ENCODE results near the gene TREM1.
"Not testable (repeated sequence)": the region's sequence is repeated elsewhere in the genome, so short reads cannot be mapped to it uniquely, and the experiment has no call there.

Gene TREM1

GRCh38 chr6:41258196-41258493, 28.3 kb downstream of the TREM1 start:
- no peak for DNase-seq (ENCODE audit: low read depth in 2 of 2)

- no peak for DNase-seq (ENCODE audit: low read depth in 2 of 2)
Observed at GRCh38 chr6:41257369-41258195, 28.9 kb downstream of the TREM1 start.

DNA sequence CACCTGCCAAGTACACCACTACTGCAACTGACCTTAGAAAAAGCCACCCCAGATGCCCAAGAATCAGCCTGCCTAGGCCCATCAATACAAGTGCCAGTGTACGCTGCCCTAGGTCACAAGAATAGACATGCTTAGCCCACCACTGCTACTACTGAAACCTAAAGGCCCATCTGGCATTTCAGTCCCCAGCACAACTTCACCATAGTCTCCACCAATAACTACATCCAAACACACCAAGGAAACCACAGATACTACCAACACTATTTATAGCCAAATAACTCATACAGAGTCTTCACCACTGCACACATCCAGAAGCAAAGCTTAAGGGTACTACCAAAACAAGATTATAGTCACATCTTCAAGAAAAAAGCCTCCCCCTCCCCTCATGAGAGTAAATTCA, 30.1 kb downstream of the TREM1 start:
- no peak for DNase-seq (ENCODE audit: low read depth in 2 of 2)

GRCh38 chr6:41255638-41256246, 30.7 kb downstream of the TREM1 start:
- DNase-seq (ENCODE audit: low read depth in 2 of 2) = no peak

GRCh38 chr6:41255110-41255509, 31.4 kb downstream of the TREM1 start:
- no peak for DNase-seq (ENCODE audit: low read depth in 2 of 2)

DNA sequence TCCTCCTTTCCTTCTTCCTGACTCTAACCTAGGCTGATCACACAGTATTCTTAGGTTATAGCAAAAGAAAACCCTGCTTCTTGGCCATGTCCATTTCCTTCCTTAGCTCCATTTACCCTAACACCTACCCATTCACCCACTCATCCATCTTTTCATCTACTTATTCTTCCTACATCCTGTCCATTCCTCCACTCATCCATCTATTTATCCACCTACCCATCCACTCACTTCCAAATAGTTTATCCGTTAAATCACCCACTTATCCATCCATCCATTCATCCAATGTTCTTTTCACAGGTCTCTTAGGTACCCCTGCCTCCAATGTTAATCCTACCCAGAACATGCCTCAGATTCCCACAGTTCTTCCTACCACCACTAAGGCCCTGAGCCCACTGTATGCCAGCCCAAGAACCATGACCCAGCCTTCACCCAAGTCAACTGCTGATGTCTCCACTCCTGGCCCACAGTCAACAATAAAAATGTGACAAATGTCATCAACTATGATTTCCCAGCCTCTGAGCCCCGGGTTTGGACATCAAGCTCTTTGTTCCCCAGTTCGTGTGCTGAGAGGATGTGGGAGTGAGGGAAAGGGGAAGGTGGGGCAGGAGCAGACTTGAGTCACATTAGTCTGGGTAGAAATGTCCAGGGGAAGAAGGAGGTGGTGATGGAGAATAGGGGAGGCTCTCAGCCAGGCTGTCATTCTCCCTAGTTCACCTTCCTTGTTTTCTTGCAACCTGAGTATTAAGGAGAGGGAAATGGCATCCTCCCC, 33.9 kb downstream of the TREM1 start:
- DNase-seq (ENCODE audit: low read depth in 2 of 2) = no peak

- DNase-seq (ENCODE audit: low read depth in 2 of 2) = no peak
Observed at GRCh38 chr6:41247882-41248705, 38.4 kb downstream of the TREM1 start.

GRCh38 chr6:41247288-41247865, 39.1 kb downstream of the TREM1 start:
- no peak for DNase-seq (ENCODE audit: low read depth in 2 of 2)

- not testable (repeated sequence) for DNase-seq (ENCODE audit: low read depth in 2 of 2)
Observed at GRCh38 chr6:41246529-41246928, 40.0 kb downstream of the TREM1 start.

- no peak for DNase-seq (ENCODE audit: low read depth in 2 of 2)
Observed at GRCh38 chr6:41239467-41240159, 46.9 kb downstream of the TREM1 start.

DNA sequence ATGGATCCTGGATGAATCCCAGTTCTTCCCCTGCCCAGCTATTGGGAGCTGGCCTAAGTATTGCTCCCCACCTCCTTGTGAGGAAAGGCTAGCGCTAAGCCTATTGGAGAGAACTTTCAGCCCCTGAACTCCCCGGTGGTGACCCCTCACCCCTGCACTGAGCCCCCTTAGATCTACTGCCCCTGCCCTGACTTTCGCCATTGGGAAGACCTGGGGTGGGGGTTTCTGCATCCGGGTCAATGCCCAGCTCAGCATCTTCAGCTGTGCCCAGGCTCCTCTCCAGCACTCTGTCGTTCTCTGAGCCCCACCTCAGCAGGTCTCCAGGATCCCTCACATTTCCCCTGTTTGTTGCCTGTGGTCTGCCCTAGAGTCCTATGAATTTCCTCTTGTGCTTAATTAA, 49.4 kb downstream of the TREM1 start:
- DNase-seq (ENCODE audit: low read depth in 2 of 2) = no peak

DNA sequence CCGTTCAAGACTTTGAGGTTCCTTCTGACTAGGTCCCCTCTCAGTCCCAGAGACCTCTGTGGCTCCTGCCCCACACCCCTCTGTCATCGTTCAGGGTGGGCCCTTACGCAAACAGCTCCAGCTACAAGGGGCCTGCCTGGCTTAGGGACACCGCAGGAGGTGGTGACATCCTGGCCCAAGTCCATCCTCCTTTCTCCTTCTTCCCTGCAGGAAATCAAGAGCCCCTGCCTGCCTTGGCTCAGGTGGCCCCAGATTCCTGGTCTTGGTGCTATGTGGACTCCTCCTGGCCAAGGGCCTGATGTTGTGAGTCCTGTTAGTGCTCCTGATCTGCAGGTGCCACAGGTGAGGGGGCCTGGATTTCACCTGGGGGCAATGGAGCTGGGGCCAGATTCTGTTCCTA, 50.2 kb downstream of the TREM1 start:
- DNase-seq (ENCODE audit: low read depth in 2 of 2) = no peak

DNA sequence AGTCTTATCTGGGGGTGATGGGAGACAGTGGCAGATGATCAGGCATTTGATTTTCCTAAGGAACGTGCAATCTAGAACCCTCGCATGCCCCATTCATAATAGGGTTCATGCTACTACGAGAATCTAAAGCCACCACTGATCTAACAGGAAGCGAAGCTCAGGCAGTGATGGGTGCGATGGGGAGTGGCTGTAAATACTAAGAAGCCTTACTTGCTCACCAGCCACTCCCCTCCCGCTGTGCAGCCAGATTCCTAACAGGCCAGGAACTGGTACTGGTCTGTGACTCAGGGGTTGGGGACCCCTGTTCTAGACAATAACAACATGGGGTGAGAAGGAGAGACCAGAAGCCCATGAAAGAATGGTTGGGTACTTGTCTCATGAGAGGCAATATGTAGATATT, 53.8 kb downstream of the TREM1 start:
- no peak for DNase-seq (ENCODE audit: low read depth in 2 of 2)

GRCh38 chr6:41231246-41231645, 55.2 kb downstream of the TREM1 start:
- no peak for DNase-seq (ENCODE audit: low read depth in 2 of 2)

- no peak for DNase-seq (ENCODE audit: low read depth in 2 of 2)
Observed at GRCh38 chr6:41229721-41230120, 56.8 kb downstream of the TREM1 start.

DNA sequence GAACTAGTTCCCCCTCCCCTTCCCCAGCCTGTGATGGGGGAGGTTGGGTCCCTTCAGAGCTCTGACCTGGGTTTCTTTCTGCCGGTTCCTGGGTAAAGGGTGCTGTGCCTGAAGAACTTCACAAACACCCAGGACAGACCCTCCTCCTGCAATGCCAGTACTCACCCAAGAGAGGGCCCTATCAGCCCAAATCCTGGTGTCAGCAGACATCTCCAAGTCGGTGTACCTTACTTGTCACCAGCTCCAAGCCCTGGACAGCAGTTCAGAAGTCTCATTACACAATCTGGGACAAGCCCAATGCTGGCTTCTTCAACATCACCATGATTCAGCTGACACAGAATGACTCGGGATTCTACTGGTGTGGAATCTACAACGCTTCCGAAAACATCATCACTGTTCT, 57.9 kb downstream of the TREM1 start:
- no peak for DNase-seq (ENCODE audit: low read depth in 2 of 2)

DNA sequence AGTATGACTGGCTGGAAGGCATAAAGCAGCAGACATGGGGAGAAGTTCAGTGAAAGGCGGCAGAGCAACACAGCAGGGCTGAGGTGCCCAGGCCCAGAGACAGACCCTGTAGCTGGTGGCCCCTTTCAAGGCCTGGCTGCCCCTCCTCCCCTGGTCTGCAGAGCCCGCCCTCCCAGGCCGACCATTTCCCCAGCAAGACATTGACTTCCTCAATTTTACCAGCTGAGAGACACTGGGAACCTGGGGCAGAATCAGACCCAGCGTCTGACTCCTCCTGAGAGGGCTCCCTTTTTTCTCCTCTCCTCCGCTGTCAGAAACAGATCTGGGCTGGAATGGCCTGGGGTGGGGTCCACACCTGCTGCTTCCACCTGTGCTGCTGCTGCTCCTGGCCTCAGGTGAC, 58.4 kb downstream of the TREM1 start, which contains the start of gene TREML4:
TSS of gene TREML4 (plus strand) at position 254 of the 400 bp plus-strand sequence. CDS start at position 333, 79 bp downstream.
- DNase-seq (ENCODE audit: low read depth in 2 of 2) = no peak

DNA sequence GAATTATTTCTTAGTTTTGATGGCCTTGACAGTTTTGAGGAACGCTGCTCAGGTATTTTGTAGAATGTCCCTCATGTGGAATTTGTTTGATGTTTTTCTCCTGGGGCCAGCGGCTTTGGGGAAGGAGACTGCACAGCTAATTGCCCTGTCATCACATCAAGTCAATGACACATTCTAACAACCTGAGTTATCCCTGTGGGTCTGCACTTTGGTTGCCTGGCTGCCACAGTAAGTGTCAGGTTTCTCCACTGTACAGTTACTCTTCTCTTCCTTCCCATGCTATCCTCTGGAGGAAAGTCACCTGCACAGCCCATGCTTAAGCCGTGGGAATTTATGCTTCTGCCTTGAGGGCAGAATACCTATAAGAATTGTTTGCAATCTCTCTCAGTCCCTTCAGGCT, 59.7 kb downstream of the TREM1 start:
- no peak for DNase-seq (ENCODE audit: low read depth in 2 of 2)

DNA sequence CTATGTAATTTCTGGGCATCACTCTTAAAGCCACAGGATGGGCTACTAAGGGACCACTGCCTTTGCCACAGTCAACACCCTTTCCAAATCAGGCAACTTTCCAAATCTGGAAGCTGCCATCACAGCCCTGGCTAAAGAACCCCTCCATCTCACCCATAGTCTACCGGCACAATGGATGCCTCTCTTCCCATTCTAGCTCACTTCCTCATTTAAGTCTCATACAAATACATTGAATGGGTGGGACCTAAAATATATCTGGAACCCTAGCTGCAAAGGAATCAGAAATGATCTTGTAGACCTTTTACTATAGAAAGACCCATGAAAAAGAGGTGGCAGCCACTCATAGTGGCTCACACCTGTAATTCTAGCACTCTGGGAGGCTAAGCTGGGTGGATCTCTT, 61.7 kb downstream of the TREM1 start:
- no peak for DNase-seq (ENCODE audit: low read depth in 2 of 2)
